Suprapubic skin (tissue), 3 donors: ENCODE results near the gene CDHR3.

Experiments
- CTCF ChIP-seq, 2 donors: fragments of 200-600 bp in 1 of 2; fragments of 450-650 bp in 1 of 2; sonication (generic) in 1 of 2; IDR thresholded peaks; one replicate each; pipeline ENCODE4 v1.5.1; 2016 to 2019; ENCODE audit warnings: antibody characterized with exemption in 2 of 2, mild to moderate bottlenecking in 1 of 2, moderate library complexity in 1 of 2
- POLR2AphosphoS5 ChIP-seq, 3 donors: sonication (generic); formaldehyde crosslinking; IDR thresholded peaks; one replicate each; pipeline ENCODE4 v1.6.1; 2017; ENCODE audit warnings: antibody characterized with exemption in 3 of 3

- TF ChIP-seq CTCF (IDR thresholded peaks at IDR 0.05): no peak
- TF ChIP-seq POLR2AphosphoS5 (IDR thresholded peaks at IDR 0.05): no peak
Observed at GRCh38 chr7:106022193-106022821, 59.2 kb downstream of the CDHR3 start.
